ENCODE results near the gene AGAP3.

The AGAP3 gene

GRCh38 chr7:151187409-151188251, 101.4 kb downstream of the AGAP3 start:
- DNase-seq (ENCODE audit: low spot score): no peak

GRCh38 chr7:151188252-151188542, 101.9 kb downstream of the AGAP3 start:
- no peak for DNase-seq (ENCODE audit: low spot score)

DNA sequence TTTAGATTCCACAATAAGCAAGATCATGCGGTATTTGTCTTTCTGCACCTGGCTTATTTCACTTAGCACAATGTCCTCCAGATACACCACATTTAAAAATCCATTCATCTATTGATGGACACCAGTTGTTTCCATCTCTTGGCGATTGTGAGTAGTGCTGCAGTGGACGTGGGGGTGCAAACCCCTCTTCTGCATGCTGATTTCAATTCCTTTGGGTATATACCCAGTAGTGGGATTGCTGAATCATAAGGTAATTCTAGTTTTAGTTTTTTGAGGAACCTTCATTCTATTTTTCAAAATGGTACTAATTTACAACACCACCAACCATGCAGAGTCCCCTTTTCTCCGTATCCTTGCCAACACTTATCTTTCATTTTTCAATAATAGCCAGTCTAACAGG, 102.8 kb downstream of the AGAP3 start:
- DNase-seq (ENCODE audit: low spot score): no peak

- DNase-seq (ENCODE audit: low spot score): no peak
Observed at GRCh38 chr7:151191544-151191943, 105.3 kb downstream of the AGAP3 start.

- no peak for DNase-seq (ENCODE audit: low spot score)
Observed at GRCh38 chr7:151192002-151192539, 105.8 kb downstream of the AGAP3 start.

DNA sequence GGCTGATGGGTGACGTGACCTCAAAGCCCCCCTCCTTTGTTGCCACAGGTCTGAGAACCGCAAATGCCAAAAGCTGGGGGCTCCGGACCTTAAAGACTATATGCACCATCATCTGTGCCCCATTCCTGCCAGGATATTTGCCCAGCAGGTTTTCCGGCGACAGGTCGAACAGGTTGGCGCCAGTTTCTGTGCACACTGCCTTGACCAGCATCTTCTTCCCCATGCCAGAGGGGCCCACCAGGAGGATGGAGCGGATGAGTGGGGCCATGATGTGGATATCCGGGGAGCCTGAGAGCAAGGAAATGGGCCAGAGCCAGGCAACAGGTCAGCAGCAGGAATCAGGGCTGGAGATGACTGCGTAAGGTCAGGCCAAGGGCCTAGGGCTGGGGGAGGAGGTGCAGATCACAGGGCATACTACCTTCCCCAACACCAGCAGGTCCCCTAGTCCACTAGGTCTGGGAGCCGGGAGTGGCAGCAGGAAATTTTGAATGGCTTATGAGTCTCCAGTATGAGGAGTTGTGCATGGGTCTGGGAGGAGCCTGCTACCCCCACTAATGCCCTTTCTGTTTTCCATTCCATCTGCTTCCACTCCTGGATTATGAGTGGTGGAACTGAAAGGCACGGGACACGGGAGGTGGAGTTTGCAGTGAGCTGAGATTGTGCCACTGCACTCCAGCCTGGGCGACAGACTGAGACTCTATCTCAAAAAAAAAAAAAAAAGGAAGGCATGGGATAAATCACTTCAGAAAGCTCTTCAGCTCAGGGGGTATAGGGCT, 107.1 kb downstream of the AGAP3 start:
- no peak for DNase-seq (ENCODE audit: low spot score)
